Activated gamma-delta T cell (primary cell): Measurements from ENCODE around the gene TBL1Y.
"Not testable (repeated sequence)": the region's sequence is repeated elsewhere in the genome, so short reads cannot be mapped to it uniquely, and the experiment has no call there.

Experiments
- DNase-seq: peaks from one replicate; lab custom pipeline; 2025; lab: John Stamatoyannopoulos, UW

The TBL1Y gene

DNA sequence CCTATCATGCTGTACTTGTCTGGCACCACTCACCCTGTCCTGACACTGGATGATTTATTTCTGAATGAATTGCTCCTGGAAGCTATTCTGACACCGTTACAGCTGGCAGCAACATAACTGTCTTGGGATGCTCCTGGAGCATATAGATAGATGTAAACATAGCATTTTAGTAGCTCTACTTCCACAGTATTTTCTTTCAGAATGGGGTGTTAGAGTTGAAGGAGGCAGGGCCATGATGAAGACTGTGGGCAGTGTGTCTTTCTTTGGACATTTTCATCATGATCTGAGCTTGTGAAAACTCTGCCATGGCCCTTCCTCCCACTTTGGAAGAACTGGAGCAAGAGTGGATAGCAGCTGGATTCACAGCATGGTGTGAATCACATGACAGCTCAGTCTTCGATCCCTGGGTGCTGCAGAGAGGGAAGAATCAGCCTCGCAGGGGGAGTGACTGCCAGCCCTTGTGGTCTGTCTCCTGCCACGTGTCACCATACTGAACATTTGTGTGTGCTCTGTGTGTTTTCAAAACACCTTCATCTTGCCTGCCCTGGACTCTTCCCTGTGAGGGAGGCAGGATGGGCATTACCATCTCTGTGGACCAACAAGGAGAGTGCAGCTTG, 61.9 kb downstream of the TBL1Y start:
- no peak for DNase-seq

DNA sequence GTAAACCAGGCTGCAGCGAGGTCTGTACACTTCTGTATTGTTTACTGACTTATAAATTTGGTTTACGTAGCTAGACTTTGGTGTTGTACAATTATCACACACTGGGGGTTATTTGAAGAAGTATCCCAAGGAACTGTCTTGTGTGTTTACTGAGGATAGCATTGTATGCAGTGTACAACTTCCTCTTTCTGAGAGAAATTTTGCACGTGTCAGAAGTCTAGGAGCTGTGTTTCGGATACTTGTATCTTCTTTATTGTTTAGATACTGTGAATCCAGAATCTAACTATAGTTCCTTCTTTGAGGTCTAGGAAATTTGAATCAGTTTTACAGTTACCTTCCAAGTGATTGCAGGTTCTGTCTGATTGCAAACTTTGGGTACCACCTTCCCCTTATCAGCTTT, 64.5 kb downstream of the TBL1Y start:
- no peak for DNase-seq

DNA sequence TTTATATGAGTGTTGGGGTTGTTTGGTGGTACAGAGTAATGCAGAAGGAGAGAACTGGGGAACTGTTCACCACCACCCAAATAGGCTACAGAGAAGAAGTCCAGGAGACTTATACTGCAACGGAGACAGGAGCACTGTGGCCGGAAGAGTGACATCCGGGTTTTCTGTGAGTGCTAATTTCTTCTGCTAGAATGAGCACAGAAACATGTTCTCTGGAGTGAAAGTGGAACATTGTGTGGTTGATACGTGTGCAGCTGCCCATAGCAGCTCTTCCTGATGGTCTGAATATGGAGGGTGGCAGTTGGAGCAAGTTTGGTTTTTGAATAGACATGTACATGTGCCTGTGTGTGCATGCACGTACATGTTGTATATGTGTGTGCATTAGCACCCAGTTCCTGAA, 67.3 kb downstream of the TBL1Y start:
- no peak for DNase-seq

DNA sequence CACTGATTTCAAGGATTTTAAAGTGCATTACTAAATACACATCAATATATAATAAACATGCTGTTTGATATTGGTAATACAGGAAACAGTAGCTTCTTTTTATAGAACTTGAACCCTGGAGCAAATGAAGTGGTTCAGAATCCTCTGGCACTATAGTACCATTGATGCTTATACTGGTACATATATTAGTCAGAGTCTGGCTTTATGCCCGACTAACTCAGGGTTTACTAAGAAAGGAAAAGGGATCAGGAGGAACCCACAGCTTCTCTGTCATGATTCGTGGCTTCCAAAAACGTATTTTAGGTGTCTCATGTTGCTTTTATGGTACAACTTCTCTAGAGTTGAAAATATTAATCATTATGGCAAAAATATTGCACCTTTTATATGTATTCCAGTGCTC, 72.7 kb downstream of the TBL1Y start:
- DNase-seq, result no peak

DNA sequence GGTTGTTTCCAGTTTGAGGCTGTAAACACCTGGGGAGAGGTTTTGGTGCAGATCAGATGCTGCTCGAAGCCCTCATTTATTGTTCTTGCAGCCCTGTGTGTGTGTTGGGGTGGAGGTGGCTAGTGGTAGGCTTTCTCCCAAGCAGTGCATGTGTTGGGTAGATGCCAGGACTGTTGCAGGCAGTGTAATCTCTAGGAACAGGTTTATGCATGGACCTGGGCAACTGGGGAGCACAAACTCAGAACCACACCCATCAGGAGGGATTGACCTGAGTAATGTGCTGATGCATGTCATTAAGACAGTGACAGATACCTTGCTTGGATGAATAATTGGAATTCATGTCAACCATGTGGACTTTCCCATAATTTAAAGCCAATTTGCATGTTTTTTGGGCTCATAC, 77.3 kb downstream of the TBL1Y start:
- DNase-seq, result no peak

DNA sequence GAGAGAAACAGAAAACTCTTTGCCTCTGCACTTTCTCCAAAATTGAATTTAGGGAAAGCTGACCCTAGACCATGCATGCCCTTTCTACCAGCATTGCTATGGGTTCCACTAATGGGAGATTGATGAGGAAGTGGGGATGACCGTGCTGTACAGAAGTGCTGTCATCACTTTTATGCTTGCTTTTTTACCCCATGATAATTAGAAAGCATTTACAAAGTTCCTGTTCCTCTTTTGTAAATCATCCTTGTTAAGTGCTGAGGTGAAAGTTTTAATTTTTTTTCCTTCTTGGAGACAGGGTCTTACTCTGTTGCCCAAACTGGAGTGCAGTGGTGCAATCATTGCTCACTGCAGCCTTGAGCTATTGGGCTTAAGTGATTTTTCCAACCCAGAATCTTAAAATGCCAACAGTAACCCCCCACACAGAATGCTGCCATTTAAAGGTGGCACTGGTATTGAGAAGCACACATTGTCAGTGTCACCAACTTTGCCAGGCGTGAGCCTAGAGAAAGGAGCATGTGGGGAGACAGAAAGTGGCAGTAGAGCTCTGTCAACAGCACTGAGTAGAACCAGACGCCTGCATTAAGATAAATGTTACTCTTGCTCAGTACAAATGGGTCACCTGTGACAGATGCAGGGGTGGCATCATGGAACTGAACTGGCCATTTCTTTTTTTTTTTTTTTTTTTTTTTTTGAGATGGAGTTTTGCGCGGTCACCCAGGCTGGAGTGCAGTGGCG, 79.6 kb downstream of the TBL1Y start:
- DNase-seq, result no peak

DNA sequence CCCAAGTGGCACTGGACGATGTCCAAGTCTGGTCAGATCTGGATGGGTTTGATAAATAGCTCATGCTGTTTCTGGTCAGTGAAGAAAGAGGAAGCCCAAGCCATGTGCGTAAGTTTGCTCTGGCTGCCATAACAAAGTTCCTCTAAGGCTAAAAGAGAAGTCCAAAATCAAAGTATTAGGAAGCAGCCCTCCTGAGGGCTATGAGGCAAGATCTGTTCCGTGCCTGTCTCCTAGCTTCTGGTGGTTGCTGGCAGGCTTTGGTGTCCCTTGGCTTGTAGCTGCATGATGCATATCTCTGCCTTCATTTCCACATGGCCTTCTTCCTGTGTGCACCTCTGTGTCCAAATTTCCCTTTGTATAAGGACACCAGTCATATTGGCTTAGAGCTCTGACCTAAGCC, 81.5 kb downstream of the TBL1Y start:
- DNase-seq, result no peak

DNA sequence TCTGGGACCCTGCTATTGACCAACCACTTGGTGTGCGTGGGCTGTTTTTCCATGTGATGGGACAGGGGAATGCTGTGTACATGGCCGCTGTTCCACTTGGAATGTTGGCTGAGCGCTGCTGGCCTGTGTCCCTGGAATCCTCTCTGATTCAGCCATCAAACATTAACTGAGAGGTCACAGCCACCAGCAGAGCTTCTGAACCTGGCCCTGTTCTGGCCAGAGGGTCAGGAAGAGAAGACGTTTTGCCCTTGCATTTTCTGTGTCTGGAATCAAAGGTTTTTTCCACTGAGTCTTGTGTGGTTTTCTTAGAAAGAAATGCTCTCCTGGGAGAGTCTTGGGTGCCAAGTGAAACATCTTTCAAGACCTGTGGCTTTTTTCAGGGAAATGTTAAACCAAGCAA, 85.5 kb downstream of the TBL1Y start:
- DNase-seq, result no peak

DNA sequence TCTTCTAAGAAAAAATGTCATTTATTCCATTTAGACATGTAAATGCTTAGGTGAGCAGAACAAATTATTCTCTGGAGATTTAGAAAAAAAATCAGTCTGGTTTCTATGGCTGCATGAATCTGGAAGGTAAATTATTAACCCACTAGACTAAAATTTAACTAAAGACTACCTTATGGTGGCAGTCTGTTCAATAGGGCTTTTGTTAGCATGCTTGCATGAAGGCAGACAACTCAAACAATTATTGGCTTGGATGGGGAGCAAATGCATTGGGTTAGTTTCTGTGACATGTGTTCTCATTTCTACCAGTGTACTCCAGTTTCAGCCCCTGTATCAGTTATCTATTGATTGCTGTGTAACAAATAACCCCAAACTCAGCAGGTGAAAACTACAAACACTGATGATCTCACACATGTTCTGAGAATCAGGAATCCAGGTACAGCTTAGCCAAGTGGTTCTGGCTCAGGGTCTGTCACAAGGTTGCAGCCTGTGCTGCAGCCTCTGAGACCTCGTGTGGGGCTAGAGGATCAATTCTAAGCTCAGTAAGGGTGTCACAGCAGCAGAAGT, 87.1 kb downstream of the TBL1Y start:
- DNase-seq, result no peak

DNA sequence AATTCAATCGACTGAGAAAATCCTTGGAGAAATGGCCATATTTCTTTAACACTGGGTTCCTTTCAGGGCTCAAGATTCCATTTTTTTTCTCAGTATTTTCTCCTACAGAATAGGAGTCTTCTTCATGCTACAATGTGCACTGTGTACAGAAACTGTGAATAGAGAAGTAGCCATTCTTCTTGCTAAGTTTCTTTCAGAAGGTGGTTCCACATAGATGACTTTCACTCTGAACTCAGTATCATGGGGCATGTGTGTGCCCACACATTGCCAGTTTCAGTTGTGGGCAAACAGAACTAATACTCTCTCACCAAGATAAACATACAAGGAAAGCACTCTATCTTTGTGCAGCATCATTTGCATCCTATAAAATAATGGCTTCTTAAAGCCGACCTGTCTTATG, 89.4 kb downstream of the TBL1Y start:
- no peak for DNase-seq

DNA sequence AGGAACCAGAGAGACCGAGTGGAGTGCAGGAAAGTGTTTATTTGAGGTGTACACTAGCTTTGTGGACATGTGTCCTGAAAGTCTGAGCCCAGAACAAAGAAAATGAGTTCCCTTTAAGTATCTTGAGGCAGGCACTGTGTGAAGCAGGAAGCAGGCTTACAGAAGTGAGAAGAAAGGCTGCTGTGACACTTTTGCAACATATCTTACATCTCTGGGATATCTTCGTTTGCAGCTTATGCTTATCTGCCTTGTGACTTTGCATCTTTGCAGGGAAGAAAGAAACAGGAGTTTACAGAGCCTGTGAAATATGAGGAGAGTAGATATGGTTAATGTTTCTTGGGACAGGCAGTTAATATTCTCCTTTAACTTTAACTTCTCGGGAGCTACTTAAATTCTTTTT, 92.1 kb downstream of the TBL1Y start:
- DNase-seq, result no peak

DNA sequence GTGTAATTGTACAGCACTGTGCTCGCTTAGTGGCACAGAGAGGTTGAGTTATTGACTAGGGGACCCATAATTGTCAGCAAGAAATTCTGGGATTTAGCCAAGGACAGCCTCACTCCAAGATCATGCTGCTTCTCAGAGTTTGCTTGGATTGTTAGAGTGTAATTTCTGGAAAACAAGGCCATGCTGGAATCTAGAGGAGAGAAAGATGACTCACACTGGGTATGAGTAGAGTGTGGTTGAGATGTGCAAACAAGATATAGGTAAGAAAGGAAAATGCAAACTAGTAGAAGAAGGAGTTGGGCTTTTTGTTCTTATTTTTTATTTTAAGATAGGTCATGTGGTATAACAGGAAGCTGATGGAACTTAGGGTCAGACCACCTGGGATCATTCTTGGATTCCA, 97.4 kb downstream of the TBL1Y start:
- DNase-seq, result no peak

DNA sequence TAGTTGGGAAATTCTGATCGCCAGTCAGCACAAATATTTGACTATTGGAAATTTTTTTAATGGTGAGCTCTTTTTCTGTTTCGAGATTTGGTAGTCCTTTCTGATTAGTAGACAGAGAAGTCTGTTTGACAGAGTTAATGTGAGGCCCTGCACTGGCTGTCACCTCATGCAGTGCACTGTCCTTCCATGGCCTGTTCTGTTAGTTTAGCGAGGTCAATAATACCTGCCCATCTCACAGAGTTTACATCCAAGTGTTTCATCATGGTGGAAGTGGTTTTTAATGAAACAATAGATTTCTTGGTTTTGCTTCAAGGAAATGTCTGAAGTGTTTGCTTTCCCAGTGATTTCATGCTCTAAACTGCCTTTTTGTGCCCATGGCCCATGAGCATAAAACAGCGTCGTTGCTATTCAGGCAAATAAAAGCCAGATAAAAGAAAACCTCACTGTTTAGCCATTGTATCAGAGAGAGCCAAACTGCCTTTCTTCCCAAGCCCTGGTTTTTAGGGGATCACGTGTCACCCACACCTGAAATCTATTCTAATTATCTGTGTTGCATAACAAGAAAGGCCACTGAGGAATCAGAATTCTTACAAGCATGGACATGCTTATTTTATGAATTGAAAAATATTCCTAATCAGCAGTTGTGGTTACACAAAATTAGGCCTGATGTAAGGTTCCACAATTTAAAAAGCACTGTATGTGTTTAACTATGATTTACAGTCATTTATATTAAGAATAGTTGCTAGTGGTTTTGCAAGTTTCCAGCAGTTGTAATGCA, 98.3 kb downstream of the TBL1Y start:
- DNase-seq, result no peak

DNA sequence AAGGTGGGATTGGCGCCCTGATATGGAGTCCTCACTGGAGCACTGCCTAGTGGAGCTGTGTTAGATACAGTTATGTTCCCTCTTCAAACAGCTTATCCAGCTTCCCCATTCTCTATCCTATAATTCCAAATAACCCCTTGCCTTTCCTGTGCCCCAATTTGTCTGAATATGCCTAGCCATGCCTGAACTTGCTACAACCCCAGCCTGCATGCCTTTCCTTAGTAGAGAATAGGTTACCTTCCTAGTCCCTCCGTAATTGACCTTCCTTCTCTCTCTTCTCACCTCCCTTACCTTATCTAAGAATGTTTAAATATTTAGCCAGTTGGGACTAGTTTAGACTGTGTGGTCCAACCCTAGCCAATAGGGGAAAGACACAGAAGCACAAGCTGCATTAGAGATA, 102.6 kb downstream of the TBL1Y start:
- no peak for DNase-seq

DNA sequence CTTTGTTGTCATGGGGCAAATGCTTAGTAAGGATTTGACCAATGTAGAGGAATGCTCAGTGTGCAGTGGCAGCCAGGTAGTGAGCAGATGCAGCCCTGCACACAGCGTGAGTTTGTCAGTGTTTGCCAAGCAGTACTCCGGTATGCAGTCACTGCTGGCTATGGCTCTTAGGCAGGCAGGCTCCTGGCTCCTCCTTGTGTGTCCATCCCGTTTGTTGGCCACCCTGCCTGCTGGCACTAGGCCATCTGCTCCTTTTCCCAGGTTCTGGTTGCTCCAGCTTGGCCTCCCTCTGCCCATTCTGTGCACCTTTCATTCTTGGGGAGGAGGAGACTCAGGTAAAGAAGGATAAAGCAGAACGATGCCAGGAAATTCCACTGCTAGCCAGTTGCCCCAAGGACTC, 106.0 kb downstream of the TBL1Y start:
- DNase-seq, result no peak

DNA sequence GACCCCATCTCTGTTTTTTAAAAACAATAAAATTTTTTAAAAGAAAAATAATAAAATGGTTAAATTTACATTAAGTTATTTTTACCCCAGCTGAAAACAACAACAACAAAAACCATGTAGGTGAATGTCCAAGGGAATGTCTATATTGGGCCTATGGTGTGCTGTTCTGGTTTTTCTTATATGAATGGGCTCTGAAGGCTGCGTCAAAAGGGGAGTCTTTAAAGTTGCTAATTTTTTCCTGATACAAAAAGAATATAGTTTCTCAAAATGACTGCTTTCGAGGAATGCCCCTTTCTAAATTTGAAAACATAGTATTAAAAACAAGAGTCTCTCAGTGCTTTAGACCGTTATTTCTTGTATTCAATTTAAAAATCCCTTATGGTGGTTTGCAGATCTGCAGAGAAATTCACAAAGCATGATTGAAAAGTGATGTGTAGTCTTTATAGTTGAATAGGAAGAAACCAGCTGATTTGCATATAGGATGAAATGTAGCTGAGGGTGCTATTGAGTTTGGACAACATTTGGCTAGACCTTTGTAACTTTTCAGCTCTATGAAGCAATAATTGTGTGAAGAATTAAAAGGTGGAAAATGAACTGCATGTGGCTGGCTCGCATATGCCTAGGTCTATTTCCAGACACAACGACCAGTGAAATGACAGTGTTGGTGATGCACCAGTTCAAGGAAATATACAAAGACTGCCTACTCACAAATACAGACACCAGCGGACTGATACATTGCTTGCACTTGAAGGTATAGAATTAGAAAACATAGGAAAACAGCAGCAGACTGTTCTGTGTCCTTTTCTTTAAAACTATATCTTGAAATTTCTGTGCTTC, 107.0 kb downstream of the TBL1Y start:
- no peak for DNase-seq

DNA sequence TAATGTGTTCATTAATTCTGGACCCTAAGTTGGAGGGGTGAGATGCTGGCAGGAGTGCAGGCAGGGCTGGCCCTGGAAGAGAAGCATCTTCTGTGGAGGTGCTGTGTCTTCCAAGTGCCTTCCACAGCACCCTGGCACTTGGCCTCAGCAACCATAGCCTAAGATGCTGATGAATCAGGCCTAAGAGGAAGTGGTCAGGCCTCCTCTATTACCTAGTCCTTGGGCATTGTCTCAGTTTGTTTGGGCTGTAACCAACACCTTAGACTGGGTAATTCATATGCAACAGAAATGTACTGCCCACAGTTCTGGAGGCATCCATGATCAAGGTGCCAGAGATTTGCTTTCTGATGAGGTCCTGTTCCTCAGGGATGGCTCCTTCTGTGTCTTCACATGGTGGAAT, 128.5 kb downstream of the TBL1Y start:
- no peak for DNase-seq

DNA sequence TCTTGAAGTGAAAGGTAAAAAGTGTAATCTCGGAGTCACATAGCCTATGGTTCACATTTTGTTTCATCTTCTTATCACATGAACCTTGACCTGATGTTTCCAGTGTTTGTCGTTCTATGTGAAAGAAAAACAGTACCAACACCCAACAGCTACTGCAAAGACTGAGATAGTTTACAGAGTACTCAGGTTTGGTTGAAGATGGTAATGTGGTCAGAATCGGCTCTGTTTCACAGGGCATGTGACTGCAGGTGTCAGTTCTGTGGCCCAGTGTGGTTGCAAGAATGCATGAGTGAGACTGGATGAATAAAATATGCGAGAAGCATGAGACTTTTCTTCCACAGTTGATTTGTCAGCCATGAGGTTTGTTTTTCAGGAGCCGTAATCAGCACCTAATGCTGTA, 130.2 kb downstream of the TBL1Y start:
- no peak for DNase-seq

DNA sequence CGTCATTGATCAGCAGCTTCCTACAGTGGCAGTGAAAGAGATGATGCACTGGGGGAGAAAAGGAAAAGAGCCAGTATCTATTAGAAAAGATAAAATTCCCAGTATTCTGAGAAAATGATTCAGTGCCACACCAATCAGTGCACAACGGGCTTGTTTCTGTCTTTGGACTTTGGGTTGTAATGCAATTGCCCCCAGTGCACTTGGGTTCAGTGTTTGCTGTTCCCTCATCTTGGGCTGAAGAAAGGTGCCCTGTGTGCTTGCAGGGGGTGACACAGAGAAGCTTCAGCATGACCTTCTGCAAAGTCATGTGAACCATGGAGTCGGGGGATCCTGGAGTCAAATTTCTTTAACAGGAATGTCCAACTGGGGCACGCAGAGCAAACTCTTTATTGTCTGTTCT, 131.5 kb downstream of the TBL1Y start:
- DNase-seq, result no peak

DNA sequence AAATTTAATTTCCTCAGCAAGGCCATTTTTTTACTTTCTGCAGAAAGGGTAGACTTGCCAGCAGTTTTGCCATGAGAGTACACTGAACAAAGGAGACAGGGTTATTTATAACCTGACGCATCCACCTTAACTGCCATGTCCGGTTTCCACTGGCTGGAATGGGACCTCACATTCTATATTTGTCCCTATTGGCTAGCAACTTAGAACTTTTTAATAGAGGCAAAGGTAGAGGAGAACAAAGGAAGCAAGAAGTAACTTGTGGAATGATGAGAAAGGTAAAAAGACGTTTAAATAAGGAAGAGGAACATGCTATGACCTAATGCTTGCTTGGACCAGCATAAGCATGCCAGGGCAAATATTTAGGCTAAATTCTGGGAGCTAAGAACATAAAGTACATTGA, 142.0 kb downstream of the TBL1Y start:
- DNase-seq, result not testable (repeated sequence)

DNA sequence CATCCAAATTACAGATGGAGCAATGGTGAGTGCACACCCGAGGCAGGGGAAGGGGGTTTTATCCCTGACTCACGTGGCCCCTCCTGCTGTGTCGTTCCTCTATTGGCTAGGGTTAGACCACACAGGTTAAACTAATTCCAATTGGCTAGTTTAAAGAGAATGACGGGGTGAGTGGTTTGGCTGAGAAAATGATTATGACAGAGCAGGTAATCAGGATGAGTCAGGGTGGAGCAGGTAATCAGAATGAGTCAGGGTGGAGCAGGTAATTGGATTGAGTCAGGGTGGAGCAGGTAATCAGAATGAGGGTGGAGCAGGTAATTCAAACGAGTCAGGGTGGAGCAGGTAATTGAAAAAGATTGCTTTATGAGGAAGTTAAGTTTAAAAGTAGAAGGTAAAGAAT, 146.4 kb downstream of the TBL1Y start:
- no peak for DNase-seq

DNA sequence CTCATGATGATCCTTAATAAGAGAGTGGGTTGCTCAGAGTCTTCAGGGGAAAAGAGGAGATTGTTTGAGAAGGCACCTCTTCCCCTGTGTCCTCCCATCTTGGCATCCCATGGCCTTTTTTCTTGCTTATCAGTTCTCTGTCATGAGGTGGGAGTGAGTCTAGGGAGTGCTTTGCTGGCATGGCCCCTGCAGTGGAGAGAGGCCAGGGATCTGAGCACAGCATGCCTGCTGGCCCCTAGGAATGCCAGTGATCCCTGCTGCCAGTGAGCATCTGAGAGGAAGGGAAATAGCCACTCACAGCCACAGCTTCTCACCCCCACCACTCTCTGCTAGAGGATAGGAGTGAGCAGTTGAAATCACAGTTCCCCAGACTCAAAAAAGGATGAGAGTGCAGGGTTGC, 168.2 kb downstream of the TBL1Y start:
- no peak for DNase-seq
